ENCODE data around the gene ADGRL3.

The ADGRL3 gene

DNA sequence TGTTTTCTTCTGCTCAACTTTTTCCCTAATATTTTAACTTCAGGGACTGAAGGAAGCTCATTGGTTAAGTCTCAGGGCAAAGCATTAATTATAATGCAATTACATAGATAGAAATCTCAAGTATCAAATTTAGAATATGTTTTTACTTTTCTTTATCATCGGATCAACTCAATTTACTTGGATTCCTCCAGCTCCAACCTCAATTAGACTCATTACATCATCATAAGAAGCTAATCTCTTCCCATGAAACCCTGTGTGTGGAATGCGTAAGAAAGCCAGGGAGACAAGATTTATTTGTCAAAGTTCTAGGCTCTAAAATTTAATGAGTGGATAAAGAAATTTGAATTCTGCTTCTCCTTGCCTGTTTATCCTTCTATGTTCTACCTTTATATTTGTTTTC is 918.4 kb downstream of the ADGRL3 start:
- DNase-seq (ENCODE audit: low read depth): no peak

DNA sequence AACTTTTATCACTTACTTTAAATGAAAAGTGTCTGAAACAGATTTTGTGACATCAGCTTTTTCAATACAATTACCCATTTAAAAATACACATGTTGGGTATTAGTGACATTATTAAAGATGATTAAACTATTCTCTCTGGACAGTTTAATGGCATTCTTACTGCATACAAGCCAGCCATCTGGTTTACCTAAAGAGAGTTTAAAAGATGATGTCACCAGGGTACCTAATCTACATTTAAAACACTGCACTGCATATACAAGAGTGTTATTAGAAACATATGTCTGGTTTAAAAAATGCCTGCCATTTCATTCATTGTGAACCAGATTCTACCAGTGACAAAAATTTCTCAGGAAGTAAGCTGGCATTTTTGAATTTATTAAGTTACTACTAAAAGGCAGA is 919.1 kb downstream of the ADGRL3 start:
- DNase-seq (ENCODE audit: low read depth): no peak

DNA sequence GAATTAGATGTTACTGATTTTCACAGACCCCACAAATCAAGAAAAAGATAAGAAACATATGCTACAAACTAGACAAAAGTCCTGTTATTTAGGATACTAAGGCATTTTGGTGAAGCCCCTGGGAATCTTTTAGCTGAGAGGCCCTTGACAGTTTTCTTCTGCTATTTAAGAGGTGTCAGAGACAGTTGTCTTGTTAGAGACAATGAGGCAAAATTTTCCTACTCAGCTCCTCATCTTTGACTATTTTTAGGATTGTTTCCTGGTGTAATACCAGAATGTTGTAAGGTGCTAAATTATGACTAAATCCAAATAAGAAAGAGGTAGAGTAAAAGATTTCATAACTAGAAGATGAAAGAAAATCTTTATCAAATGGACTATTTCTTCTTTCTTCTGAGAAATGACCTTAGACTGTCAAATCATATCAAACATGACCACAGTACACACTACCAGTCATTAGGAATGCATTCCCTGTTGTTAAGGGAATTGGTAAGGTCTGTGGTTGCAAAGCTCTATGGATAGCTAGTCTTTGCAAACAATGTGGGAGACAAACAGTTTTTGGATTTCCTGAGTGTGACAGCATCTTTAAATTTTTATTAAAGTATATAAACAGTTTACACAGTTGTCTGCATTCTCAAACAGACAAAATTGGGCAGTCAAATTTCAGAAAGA is 926.1 kb downstream of the ADGRL3 start:
- DNase-seq (ENCODE audit: low read depth): no peak
